ENCODE measurements around the gene SPOCK1. TPM values are rescaled to one million over a fixed set of nuclear protein-coding genes. Genes with fewer than 3 reads are reported as not detected.

The SPOCK1 gene
- total and polyA plus RNA-seq, 2 experiments from 2014 or later, result 8.2 to 10.5 TPM

DNA sequence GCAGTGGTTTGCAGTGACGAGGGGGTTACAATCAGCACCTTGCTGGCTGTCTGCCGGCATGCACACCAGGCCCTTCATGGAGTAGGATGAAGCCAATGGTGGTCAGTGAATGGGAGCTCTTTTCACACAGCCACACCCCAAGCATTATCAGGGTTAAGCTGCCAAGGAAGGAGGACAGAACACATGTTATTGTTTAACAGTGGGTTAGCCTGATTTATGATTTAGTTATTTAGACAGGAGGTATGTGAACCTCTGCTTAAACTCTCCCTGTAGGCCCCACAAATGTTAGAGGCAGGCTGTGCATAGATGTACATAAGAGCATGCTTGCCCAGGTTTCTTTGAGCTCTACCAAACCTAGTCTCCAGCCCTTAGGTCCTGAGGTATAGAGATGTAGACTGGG is 262.9 kb downstream of the SPOCK1 start (continued):
- TF ChIP-seq, protein P1, sequence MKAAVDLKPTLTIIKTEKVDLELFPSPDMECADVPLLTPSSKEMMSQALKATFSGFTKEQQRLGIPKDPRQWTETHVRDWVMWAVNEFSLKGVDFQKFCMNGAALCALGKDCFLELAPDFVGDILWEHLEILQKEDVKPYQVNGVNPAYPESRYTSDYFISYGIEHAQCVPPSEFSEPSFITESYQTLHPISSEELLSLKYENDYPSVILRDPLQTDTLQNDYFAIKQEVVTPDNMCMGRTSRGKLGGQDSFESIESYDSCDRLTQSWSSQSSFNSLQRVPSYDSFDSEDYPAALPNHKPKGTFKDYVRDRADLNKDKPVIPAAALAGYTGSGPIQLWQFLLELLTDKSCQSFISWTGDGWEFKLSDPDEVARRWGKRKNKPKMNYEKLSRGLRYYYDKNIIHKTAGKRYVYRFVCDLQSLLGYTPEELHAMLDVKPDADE (IDR thresholded peaks at IDR 0.05), result no peak
- TF ChIP-seq, protein P2, sequence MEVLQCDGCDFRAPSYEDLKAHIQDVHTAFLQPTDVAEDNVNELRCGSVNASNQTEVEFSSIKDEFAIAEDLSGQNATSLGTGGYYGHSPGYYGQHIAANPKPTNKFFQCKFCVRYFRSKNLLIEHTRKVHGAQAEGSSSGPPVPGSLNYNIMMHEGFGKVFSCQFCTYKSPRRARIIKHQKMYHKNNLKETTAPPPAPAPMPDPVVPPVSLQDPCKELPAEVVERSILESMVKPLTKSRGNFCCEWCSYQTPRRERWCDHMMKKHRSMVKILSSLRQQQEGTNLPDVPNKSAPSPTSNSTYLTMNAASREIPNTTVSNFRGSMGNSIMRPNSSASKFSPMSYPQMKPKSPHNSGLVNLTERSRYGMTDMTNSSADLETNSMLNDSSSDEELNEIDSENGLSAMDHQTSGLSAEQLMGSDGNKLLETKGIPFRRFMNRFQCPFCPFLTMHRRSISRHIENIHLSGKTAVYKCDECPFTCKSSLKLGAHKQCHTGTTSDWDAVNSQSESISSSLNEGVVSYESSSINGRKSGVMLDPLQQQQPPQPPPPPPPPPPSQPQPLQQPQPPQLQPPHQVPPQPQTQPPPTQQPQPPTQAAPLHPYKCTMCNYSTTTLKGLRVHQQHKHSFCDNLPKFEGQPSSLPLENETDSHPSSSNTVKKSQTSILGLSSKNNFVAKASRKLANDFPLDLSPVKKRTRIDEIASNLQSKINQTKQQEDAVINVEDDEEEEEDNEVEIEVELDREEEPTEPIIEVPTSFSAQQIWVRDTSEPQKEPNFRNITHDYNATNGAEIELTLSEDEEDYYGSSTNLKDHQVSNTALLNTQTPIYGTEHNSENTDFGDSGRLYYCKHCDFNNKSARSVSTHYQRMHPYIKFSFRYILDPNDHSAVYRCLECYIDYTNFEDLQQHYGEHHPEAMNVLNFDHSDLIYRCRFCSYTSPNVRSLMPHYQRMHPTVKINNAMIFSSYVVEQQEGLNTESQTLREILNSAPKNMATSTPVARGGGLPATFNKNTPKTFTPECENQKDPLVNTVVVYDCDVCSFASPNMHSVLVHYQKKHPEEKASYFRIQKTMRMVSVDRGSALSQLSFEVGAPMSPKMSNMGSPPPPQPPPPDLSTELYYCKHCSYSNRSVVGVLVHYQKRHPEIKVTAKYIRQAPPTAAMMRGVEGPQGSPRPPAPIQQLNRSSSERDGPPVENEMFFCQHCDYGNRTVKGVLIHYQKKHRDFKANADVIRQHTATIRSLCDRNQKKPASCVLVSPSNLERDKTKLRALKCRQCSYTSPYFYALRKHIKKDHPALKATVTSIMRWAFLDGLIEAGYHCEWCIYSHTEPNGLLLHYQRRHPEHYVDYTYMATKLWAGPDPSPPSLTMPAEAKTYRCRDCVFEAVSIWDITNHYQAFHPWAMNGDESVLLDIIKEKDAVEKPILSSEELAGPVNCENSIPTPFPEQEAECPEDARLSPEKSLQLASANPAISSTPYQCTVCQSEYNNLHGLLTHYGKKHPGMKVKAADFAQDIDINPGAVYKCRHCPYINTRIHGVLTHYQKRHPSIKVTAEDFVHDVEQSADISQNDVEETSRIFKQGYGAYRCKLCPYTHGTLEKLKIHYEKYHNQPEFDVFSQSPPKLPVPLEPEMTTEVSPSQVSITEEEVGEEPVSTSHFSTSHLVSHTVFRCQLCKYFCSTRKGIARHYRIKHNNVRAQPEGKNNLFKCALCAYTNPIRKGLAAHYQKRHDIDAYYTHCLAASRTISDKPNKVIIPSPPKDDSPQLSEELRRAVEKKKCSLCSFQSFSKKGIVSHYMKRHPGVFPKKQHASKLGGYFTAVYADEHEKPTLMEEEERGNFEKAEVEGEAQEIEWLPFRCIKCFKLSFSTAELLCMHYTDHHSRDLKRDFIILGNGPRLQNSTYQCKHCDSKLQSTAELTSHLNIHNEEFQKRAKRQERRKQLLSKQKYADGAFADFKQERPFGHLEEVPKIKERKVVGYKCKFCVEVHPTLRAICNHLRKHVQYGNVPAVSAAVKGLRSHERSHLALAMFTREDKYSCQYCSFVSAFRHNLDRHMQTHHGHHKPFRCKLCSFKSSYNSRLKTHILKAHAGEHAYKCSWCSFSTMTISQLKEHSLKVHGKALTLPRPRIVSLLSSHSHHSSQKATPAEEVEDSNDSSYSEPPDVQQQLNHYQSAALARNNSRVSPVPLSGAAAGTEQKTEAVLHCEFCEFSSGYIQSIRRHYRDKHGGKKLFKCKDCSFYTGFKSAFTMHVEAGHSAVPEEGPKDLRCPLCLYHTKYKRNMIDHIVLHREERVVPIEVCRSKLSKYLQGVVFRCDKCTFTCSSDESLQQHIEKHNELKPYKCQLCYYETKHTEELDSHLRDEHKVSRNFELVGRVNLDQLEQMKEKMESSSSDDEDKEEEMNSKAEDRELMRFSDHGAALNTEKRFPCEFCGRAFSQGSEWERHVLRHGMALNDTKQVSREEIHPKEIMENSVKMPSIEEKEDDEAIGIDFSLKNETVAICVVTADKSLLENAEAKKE (CRISPR knock-in tag; IDR thresholded peaks at IDR 0.05), result no peak
- TF ChIP-seq CREB1 (CRISPR knock-in tag; IDR thresholded peaks at IDR 0.05; ENCODE audit: low read depth) (no peak), JUNB (IDR thresholded peaks at IDR 0.05; ENCODE audit: unreplicated experiment) (no peak)

DNA sequence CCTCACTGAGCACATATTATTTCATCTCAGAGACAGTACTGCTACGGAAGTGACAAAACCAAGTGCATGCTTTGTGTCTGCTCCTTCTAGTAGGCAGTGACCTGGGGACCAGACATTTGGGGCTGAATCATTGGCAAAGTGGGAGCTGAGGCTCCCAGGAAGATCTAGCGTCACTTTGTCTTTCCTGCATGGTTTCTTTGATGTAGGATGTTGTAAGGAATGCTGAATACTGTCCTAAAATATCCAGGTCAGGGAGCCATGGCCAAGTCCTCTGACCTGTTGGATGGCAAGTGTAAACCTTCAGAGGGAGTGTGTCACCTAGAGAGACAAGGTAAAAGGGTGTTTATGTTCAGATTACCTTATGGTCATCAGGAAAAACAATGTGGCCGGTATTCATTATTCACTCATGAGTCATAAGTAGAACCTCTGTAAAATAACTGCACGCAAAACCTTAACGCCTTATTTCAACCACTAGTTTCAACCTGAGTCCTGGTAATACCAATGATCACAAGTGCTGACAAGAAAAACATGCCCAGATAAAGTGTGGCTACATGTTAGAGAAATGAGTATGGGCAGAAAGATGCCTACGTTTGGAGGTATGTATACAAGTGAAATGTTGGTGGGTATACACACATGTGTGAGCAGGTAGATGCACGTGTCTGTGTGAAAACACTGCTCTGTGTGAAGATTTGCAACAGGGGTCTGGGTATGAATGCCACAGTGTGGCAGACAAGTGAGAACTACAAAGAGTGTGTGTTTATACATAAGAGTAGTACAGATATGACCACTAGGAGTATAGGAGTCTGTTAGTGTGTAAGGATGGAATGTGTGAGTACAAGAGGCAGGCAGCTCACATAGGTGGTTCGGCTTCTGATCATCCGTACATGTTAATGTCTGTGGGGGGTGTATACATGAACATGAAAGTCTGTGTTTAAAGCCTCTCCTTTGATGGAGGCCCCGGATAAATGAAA is 263.9 kb downstream of the SPOCK1 start:
- Mint-ChIP-seq H3K36me3 (ENCODE audit: low read depth) (no peaks in the 10 kb centered on the region), H3K27ac (no peak overlapping the region), H3K9me3 (peaks cover 4% of the 10 kb centered on the region; the same call in 2 of the 3 replicates), H3K4me1 (no peaks in the 10 kb centered on the region), H3K4me3 (no peak overlapping the region), H3K27me3 (ENCODE audit: insufficient read depth, low read depth, poor library complexity) (no peaks in the 10 kb centered on the region)
- no peak overlapping the region for H2AFZ ChIP-seq
- peaks cover 5% of the 10 kb centered on the region; the same call in 1 of the 2 replicates for H3K9me2 ChIP-seq (ENCODE audit: insufficient read depth)
- no peak overlapping the region for H3K4me2 ChIP-seq
- no peaks in the 10 kb centered on the region for H3K27me3 ChIP-seq (ENCODE audit: insufficient read depth)
- H3K79me2 ChIP-seq (replicated peaks; ENCODE audit: insufficient read depth), result no peaks in the 10 kb centered on the region
- no peaks in the 10 kb centered on the region for H3F3A ChIP-seq (replicated peaks; ENCODE audit: low read depth)
- no peak overlapping the region for H3K27ac ChIP-seq (ENCODE audit: low read depth)
- no peak for DNase-seq (ENCODE audit: low spot score)
- H3K36me3 ChIP-seq (ENCODE audit: insufficient read depth), result no peaks in the 10 kb centered on the region
- no peaks in the 10 kb centered on the region for H4K20me1 ChIP-seq (replicated peaks; ENCODE audit: insufficient read depth)
- ATAC-seq, result no peak
- no peak overlapping the region for H3K4me3 ChIP-seq
- H3K4me1 ChIP-seq (ENCODE audit: insufficient read depth), result no peaks in the 10 kb centered on the region
- no peak for TF ChIP-seq JUNB (IDR thresholded peaks at IDR 0.05; ENCODE audit: unreplicated experiment)
- TF ChIP-seq, protein P1 (IDR thresholded peaks at IDR 0.05), result no peak
- TF ChIP-seq, protein P3, sequence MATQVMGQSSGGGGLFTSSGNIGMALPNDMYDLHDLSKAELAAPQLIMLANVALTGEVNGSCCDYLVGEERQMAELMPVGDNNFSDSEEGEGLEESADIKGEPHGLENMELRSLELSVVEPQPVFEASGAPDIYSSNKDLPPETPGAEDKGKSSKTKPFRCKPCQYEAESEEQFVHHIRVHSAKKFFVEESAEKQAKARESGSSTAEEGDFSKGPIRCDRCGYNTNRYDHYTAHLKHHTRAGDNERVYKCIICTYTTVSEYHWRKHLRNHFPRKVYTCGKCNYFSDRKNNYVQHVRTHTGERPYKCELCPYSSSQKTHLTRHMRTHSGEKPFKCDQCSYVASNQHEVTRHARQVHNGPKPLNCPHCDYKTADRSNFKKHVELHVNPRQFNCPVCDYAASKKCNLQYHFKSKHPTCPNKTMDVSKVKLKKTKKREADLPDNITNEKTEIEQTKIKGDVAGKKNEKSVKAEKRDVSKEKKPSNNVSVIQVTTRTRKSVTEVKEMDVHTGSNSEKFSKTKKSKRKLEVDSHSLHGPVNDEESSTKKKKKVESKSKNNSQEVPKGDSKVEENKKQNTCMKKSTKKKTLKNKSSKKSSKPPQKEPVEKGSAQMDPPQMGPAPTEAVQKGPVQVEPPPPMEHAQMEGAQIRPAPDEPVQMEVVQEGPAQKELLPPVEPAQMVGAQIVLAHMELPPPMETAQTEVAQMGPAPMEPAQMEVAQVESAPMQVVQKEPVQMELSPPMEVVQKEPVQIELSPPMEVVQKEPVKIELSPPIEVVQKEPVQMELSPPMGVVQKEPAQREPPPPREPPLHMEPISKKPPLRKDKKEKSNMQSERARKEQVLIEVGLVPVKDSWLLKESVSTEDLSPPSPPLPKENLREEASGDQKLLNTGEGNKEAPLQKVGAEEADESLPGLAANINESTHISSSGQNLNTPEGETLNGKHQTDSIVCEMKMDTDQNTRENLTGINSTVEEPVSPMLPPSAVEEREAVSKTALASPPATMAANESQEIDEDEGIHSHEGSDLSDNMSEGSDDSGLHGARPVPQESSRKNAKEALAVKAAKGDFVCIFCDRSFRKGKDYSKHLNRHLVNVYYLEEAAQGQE (IDR thresholded peaks at IDR 0.05; ENCODE audit: unreplicated experiment), result no peak
- TF ChIP-seq, protein P4, sequence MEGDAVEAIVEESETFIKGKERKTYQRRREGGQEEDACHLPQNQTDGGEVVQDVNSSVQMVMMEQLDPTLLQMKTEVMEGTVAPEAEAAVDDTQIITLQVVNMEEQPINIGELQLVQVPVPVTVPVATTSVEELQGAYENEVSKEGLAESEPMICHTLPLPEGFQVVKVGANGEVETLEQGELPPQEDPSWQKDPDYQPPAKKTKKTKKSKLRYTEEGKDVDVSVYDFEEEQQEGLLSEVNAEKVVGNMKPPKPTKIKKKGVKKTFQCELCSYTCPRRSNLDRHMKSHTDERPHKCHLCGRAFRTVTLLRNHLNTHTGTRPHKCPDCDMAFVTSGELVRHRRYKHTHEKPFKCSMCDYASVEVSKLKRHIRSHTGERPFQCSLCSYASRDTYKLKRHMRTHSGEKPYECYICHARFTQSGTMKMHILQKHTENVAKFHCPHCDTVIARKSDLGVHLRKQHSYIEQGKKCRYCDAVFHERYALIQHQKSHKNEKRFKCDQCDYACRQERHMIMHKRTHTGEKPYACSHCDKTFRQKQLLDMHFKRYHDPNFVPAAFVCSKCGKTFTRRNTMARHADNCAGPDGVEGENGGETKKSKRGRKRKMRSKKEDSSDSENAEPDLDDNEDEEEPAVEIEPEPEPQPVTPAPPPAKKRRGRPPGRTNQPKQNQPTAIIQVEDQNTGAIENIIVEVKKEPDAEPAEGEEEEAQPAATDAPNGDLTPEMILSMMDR (conservative IDR thresholded peaks at IDR 0.05; ENCODE audit: low read depth in 2 of 2), result no peak

Data from GM23338 (cell line).